ENCODE measurements around the gene FGD2. TPM values are rescaled to one million over a fixed set of nuclear protein-coding genes. Genes with fewer than 3 reads are reported as not detected.

FGD2 gene
- total and polyA plus RNA-seq, 2 of the 4 experiments (the other 2 are of a cell fraction): 0.07 TPM; not detected in 1

GRCh38 chr6:36971921-36972673 lies 33.4 kb upstream of the FGD2 start:
- H3K9ac ChIP-seq (ENCODE audit: low read depth, low read length): no peak overlapping the region
- no peak overlapping the region for H4K8ac ChIP-seq (ENCODE audit: low read depth in 2 of 2, low read length in 2 of 2)
- H2BK120ac ChIP-seq (ENCODE audit: low read depth, low read length): no peak overlapping the region
- H3K79me1 ChIP-seq (ENCODE audit: low read depth in 1 of 2, low read length in 2 of 2): peaks cover 50 to 53% of the 10 kb centered on the region in 2 experiments
- BruUV-seq (replicated peaks): no TSS peak
- H3K4ac ChIP-seq (ENCODE audit: low read depth, low read length): no peak overlapping the region
- no peak overlapping the region for H2AK5ac ChIP-seq (ENCODE audit: low read depth, low read length)
- ChIA-PET POLR2A (ENCODE audit: unreplicated experiment) (no interaction called here), CTCF (no interaction called here)
- no peaks in the 10 kb centered on the region for H3K27me3 ChIP-seq (ENCODE audit: control insufficient read depth, insufficient read depth, low read length)
- H3K56ac ChIP-seq (ENCODE audit: extremely low read depth, insufficient read depth, low read length): no peak overlapping the region
- WGBS, 2 experiments (ENCODE audit: extremely low coverage in 2 of 2, insufficient read length in 1 of 2): 100% methylated on average over 1 of the region's 14 CpGs; no CpG with 5 or more reads in 1 of the 2 experiments
- DNase-seq (no peak), ATAC-seq (ENCODE audit: low read depth) (no peak)
- no peak overlapping the region for H2BK15ac ChIP-seq (ENCODE audit: low read depth, low read length)
- no peak overlapping the region for H3K4me2 ChIP-seq (ENCODE audit: low read depth, low read length)
- no peak overlapping the region for H4K5ac ChIP-seq (ENCODE audit: low read depth, low read length)
- no peak overlapping the region for H3K18ac ChIP-seq (ENCODE audit: low read depth, low read length)
- in situ Hi-C loops (cut with MboI; ENCODE audit: low sequenced_read_pairs): no loop called here
- H2AK9ac ChIP-seq (replicated peaks; ENCODE audit: low read depth, low read length, poor library complexity): no peak overlapping the region
- intact Hi-C loops (cut with micrococcal nuclease): no loop called here
- no peaks in the 10 kb centered on the region for H3K4me1 ChIP-seq (ENCODE audit: control insufficient read depth, insufficient read depth, low read length)
- no peak overlapping the region for H2AFZ ChIP-seq (replicated peaks; ENCODE audit: low read length, poor library complexity)
- H3K4me3 ChIP-seq (ENCODE audit: insufficient read depth, low read depth, low read length): no peak overlapping the region
- H4K20me1 ChIP-seq (ENCODE audit: insufficient read depth, low read length): peaks cover 27% of the 10 kb centered on the region
- no peak overlapping the region for H2BK5ac ChIP-seq (ENCODE audit: low read depth, low read length, poor library complexity, severe bottlenecking)
- H3K23ac ChIP-seq (ENCODE audit: low read depth, low read length): no peak overlapping the region
- no peaks in the 10 kb centered on the region; the same call in 1 of the 2 replicates for H3K9me1 ChIP-seq (ENCODE audit: insufficient read depth, low read length)
- dilution Hi-C loops (cut with HindIII; ENCODE audit: low sequenced_read_pairs, unreplicated experiment): no loop called here
- peaks cover 93% of the 10 kb centered on the region for H3K36me3 ChIP-seq (ENCODE audit: control insufficient read depth, insufficient read depth, low read length)
- H3K9me3 ChIP-seq (ENCODE audit: control insufficient read depth, insufficient read depth, low read length): no peaks in the 10 kb centered on the region
- H2BK20ac ChIP-seq (ENCODE audit: low read depth, low read length): no peak overlapping the region
- no peak overlapping the region for H3K14ac ChIP-seq (replicated peaks; ENCODE audit: low read depth, low read length)
- no peak overlapping the region for H3K27ac ChIP-seq (ENCODE audit: insufficient read depth, low read length)
- TF ChIP-seq NFE2L2 (IDR thresholded peaks at IDR 0.05; ENCODE audit: low read depth, low read length): no peak
- no peak for TF ChIP-seq CEBPB (IDR thresholded peaks at IDR 0.05; ENCODE audit: low read depth, low read length)
- no peak for TF ChIP-seq SMC3 (IDR thresholded peaks at IDR 0.05; ENCODE audit: low read depth, low read length)
- TF ChIP-seq MXI1 (IDR thresholded peaks at IDR 0.05; ENCODE audit: borderline replicate concordance, low read depth, low read length): no peak
- TF ChIP-seq RFX5 (IDR thresholded peaks at IDR 0.05; ENCODE audit: low read depth, low read length): no peak
- TF ChIP-seq CTCF (conservative IDR thresholded peaks at IDR 0.05; ENCODE audit: low read depth, low read length): no peak
- no peak for TF ChIP-seq RCOR1 (IDR thresholded peaks at IDR 0.05; ENCODE audit: insufficient replicate concordance, low read length)
- TF ChIP-seq RAD21 (IDR thresholded peaks at IDR 0.05; ENCODE audit: low read length): no peak
- no peak for TF ChIP-seq CHD1 (IDR thresholded peaks at IDR 0.05; ENCODE audit: low read depth, low read length)
- no peak for TF ChIP-seq POLR2A (IDR thresholded peaks at IDR 0.05; ENCODE audit: low read depth, low read length)
- no peak for TF ChIP-seq MAZ (IDR thresholded peaks at IDR 0.05; ENCODE audit: borderline replicate concordance, low read depth, low read length)
- H4K91ac ChIP-seq (ENCODE audit: insufficient read depth, low read depth, low read length): no peak overlapping the region
